GM19463 (cell line): ENCODE results near the gene SLC25A22.

ENCODE experiments used
- ATAC-seq: cut with Tn5 transposase; IDR thresholded peaks from one replicate; pipeline ENCODE4 v1.9.1; 2021; ENCODE audit warnings: mild to moderate bottlenecking, moderate library complexity; ENCODE audit not compliant: unreplicated experiment

Gene SLC25A22

DNA sequence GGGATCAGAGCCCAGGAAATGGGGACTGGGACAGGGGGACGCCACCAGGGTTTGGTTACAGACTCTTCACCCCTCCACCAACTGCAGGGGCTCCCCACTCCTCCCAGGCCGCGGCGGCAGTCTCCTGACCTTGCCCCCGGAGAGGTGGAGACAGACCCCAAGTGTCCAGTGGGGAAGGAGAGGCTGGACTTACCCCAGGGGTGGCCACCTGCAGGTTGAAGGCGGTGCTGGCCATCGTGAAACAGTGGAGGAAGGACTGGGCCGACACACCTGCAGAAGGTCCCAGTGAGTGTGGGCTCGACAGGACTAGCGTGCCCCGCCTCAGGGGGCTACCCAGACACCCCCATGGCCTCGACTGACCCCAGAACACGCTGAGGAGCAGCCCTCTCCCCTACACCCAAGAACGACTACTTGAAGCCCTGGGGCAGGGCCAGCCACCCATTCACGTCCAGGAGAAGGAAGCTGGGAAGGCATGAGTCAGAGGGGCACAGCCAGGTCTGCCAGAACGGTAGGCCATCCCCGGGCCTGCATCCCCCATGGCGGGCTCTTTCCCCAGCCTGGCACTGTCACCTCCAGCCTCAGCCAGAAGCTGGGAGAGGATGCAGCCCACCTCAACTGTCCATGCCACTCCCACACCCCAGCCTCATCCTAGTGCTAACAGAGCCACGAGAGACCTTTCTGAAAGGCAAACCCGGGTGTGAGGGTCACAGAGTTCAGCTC is 23.0 kb downstream of the SLC25A22 start:
- no peak for ATAC-seq

GRCh38 chr11:773830-774229 is 24.3 kb downstream of the SLC25A22 start:
- ATAC-seq = no peak

DNA sequence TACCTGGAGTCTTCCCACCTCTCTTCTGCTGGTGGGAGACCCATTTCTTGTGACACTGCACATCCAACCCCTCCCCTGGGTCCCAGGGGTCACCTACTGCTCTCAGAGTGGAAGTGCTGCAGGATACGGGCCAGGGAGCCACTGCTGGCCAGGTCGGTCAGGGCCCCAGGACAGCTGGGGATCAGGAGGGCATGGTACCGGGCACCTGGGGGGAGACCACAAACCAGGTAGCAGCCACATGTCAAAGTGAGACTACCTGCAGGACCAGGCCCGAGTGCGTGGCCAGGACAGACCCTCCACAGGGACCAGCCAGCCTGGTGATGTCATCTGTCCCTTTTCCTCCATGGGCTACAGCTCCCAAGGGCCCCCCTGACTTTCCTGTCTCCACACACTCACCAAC is 24.7 kb downstream of the SLC25A22 start:
- no peak for ATAC-seq

GRCh38 chr11:772429-773390 is 25.4 kb downstream of the SLC25A22 start:
- no peak for ATAC-seq

GRCh38 chr11:771617-772204 is 26.4 kb downstream of the SLC25A22 start:
- no peak for ATAC-seq

- no peak for ATAC-seq
Observed at GRCh38 chr11:770642-771616, 27.2 kb downstream of the SLC25A22 start.

DNA sequence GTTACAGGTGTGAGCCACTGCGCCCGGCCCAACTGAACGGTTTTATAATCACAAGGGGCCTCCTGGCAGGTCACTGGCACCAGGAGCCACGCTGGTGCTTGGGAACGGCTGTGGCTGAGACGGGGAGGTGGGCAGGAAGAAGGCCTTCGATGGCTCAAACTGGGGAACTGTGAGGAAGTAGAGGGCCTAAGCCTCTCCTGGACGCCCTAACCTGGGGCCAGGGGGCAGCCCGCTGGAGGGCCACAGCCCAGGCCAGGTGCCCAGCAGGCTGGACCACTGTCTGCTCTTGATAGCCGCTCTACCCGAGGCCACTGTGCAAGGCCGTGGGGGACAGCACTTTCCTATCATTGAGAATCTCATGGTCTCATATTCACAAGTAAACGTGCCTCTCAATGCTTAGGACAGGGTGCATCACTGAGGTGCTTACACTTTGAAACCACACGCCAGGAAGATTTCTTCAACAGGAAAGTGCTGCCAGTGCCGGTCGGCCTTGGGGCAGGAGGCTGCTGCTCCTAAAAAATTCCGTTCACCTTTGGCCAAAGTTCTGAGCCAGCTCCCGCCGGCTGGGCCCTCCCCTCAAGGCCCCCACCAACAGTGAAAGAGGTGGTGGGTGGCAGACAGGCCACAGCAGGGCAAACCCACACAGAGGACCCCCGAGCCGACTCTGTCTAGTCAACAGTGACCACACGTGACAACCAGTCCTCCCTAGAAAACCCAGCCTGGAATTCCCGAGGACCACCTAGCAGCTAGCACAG is 28.0 kb downstream of the SLC25A22 start:
- no peak for ATAC-seq

DNA sequence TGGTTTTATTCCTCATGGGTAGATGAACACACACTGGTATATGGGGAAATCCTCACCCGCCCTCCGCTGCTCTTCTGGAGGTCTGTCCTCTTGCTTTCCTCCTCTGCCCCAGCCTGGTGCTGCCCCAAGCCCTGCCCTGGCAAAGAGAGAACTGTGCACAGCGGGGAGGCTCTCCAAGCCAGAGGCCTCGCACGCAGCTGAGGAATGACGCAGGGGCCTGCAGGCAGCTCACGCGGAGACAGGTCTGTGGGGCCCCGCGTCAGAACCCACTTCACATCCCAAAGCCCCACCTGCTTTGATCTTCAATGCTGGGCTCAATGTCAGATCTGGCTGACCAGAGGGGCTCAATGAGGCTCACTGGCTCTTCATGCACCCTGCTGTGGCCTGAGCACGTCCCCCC is 30.8 kb downstream of the SLC25A22 start:
- no peak for ATAC-seq

DNA sequence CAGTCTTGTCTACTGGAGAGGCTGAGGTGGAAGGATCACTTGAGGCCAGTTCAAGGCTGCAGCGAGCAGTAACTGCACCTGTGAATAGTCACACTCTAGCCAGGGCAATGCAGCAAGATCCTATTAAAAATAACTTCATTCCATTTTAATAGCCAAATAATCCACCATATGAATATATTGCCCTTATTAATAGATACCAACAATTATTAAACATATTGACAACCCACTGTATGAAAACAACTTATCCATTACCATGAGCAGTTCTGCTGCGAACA is 31.2 kb downstream of the SLC25A22 start:
- ATAC-seq = no peak

DNA sequence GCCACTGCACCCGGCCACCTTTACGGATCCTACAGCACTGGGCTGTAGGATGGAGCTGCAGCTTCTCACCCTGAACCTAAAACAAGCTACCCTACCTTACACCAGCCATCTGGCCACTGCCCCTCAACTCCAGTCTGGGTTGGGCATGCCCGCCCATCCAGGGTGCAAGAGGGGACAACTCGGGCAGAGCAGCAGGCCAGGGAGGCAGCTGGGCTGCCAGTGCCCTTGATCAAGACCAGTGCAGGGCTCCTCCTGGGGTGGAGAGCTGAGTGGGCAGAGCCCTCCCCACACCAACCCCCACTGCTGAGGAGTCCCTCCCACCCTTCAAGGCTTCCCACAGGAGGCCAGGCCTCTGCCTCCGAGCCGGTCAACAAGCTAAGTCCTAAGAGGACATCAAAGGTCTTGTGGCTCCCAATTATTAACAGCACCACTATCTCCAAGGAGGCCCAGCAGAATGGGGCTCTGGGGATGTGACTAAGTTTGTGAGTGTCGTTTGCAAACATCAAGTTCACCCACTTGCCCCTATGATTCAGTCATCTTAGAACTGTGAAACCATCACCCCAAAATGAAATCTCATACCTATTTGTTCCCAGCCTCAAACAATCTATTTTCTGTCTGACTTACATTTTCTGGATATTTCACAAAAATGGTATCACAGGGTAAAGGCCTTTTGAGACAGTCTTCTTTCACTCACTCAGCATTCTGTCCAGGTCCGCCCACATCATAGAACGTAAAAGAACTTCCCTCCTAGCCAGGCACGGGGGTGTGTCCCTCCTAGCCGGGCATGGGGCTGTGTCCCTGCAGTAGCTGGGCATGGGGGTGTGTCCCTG is 31.8 kb downstream of the SLC25A22 start:
- ATAC-seq = no peak

DNA sequence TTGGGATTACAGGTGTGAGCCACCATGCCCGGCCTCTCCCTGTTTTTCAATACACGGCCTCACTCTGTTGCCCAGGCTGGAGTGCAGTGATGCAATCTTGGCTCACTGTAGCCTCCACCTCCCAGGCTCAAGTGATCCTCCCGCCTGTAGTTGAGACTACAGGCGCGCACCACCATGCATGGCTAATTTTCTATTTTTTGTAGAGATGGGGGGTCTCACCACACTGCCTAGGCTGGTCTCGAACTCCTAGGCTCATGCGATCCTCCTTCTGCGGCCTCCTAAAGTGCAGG is 32.3 kb downstream of the SLC25A22 start:
- ATAC-seq = no peak

- no peak for ATAC-seq
Observed at GRCh38 chr11:765025-765801, 32.9 kb downstream of the SLC25A22 start.

DNA sequence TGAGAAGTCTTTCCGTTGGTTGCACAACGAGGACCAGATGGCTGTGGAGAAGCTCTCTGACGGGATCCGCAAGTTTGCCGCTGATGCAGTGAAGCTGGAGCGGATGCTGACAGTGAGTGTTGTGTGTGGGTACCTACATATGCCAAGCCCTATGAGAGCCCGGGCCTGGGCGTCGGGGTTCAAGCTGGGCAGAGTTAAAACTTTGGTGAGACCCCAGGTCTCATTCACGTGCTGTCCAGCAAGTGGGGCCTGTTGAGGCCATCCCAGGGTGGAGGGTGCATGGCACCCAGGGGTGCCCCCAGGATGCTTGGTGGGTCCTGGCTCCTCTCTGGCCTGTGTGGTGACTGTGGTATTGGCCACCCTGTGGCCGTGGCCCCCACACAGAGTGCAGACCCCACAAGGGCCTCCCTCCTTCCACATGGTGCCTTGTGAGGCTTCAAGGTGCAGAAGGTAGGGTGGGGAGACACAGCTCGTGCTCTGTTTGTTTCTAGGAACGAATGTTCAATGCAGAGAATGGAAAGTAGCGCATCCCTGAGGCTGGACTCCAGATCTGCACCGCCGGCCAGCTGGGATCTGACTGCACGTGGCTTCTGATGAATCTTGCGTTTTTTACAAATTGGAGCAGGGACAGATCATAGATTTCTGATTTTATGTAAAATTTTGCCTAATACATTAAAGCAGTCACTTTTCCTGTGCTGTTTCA is 33.6 kb downstream of the SLC25A22 start:
- ATAC-seq = no peak

- ATAC-seq = no peak
Observed at GRCh38 chr11:763549-764321, 34.3 kb downstream of the SLC25A22 start.

DNA sequence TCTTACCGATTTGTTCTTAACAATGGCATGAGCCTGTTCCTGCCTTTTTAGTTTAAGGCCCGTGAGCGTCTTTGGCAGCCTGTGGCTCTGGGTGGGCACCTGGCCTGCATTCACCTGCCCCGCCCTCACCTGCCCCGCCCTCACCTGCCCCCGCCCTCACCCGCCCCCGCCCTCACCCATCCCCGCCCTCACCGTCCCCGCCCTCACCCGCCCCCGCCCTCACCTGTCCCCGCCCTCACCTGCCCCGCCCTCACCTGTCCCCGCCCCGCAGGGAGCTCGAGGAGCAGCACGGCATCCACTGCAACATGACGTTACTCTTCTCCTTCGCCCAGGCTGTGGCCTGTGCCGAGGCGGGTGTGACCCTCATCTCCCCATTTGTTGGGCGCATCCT is 35.0 kb downstream of the SLC25A22 start:
- no peak for ATAC-seq

DNA sequence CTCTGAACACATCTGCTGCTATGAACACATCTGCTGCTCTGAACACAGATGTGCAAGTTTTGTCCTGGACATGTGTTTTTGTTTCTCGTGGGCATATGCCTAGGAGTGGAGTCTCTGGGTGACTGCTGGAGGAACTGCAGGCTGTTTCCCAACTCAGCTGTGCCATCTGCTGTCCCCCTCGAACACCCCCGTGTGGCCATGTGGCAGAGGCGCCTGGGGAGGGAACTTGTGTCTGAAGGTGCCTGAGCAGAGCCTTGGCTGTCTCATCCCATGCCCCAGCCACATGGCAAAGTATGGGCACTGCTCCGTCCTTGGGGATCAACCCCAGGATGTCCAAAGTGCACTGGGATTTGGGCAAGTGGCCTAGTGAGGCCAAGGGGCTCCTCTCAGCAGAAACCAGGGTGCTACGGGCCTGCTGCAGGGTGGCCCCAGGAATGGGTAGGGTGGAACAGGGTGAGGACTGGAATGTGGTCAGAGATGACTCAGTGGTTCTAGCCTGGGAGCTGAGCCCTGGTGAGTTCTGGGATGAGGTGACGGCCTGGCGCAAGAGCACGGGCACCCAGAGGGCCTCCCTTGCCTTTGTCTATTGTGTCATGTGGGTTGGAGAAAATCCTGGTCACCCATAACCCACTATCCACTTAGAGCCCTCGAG is 35.5 kb downstream of the SLC25A22 start:
- ATAC-seq = no peak
